Stimulated activated CD4-positive, alpha-beta T cell treated with anti-CD3 and anti-CD28 coated beads, Interleukin-2, amount 100 ng/mL, for 24 hours (primary cell): ENCODE data around the gene SLC2A13.
"Not testable (repeated sequence)": the region's sequence is repeated elsewhere in the genome, so short reads cannot be mapped to it uniquely, and the experiment has no call there.

Source experiments
- DNase-seq, 2 donors: peaks; one replicate each; pipeline ENCODE4 v3.0.0-alpha.2; 2020

Gene SLC2A13

DNA sequence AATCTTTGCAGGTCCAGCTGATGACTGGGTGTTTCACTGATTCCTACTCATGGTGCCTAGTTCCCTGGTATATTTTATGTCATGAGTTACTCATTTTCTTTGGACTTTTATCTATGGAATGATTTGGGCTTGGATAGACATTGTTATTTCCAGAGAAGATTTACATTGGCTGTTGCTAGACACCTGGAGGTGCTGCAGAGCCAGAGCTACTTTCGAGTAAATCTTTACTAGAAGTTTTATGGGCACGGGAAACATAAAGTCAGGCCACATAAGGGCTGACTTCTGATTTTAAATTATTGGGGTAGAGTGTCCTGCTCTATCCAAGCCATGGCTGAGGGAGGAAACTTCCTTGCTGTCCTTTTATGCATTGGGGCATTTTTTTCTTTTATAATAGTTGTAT lies 310.4 kb downstream of the SLC2A13 start:
- DNase-seq, result no peak

DNA sequence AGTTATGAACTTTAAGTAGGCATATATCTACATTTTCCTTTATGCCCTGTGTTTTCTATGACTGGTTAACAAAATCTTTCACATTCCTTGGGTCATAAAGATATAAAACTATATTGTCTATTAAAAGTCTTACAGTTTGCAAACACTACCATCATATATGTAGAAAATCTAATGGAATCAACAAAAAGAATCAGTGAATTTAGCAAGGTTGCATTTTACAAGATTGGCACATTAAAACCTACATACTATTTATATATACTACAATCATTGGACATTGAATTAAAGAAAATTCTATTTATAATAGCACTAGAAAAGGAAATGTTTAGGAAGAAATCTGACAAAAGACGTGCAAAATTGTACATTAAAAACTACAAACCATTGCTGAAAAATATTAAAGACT lies 312.9 kb downstream of the SLC2A13 start:
- DNase-seq, result no peak

GRCh38 chr12:39788239-39788638 lies 317.6 kb downstream of the SLC2A13 start:
- DNase-seq, result no peak

GRCh38 chr12:39785814-39786213 lies 320.1 kb downstream of the SLC2A13 start:
- not testable (repeated sequence) for DNase-seq

- DNase-seq, result no peak
Measured at GRCh38 chr12:39782026-39782545, 323.8 kb downstream of the SLC2A13 start.

DNA sequence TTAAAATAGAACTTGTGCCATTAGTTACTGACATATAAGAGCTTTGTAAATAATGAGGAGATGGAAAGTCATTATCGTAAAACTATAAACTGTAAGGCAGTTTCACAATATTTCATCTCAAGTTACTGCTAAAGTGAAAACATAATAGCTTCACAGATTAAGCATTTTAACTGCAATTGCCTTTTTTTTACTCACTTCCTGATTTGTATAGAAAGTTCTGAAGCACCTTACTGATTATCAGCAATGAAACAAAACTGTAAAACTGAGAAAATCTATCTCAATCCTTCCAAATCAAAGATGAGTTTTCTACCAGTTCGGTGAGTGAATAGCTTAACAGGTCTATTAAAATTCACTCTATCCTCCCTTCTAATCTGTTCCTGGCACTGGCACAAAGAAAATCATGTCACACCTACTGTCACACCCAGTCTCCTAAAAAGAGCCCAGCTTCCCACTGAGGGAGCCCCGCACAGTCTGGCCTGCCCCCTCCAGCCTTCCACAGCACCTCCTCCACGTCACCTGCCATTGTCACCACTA lies 324.9 kb downstream of the SLC2A13 start:
- DNase-seq, result no peak

GRCh38 chr12:39780411-39780912 lies 325.4 kb downstream of the SLC2A13 start:
- DNase-seq, result no peak

- no peak for DNase-seq
Measured at GRCh38 chr12:39779768-39780340, 326.0 kb downstream of the SLC2A13 start.

GRCh38 chr12:39777465-39777864 lies 328.4 kb downstream of the SLC2A13 start:
- no peak for DNase-seq

GRCh38 chr12:39773266-39773665 lies 332.6 kb downstream of the SLC2A13 start:
- no peak for DNase-seq

GRCh38 chr12:39772821-39773259 lies 333.0 kb downstream of the SLC2A13 start:
- DNase-seq, result no peak

DNA sequence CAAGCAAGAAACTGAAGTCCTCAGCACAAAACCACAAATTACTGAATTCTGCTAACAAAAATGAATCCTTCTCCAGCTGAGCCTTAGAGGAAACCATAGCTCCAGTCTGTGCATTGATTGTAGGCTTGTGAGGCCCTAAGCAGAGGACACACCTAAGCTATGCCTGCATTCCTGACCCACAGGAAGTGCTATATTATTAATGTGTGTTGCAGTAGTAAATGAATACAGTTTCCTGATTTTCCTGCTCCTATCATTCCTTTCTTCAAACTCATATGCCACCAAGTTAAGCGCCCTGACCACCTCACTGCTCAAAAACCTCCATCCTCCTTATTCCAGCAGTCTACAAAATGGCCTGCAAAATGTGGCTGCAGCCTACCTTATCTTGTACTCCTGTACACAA lies 334.4 kb downstream of the SLC2A13 start:
- DNase-seq, result no peak

DNA sequence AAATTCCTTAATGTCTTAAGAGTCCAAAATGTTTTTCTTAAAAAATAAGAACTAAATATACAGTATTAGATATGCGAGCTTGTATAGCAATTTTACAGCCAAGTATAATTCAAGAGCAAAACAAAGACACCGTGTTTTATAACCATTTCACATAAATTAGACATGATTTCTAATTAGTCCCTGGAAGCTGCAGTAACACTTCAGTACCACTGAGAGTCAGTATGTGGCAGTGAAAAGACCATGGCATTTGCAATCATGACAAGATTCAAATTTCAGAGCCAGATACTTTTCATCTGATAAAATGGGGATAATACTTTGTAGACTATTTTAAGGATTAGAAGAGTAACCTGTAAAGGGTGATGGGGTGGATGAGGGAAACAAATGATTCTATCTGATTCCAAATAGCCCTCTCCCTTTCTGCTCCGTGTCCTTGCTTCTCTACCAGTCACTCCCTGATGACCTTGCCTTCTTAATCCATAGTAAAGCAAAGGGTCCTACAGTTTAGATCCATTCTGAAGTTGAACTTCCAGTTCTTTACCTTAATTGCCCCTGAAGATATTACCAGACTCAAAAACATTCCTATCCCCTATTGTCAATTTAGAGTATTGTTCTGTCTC lies 340.8 kb downstream of the SLC2A13 start:
- no peak for DNase-seq

DNA sequence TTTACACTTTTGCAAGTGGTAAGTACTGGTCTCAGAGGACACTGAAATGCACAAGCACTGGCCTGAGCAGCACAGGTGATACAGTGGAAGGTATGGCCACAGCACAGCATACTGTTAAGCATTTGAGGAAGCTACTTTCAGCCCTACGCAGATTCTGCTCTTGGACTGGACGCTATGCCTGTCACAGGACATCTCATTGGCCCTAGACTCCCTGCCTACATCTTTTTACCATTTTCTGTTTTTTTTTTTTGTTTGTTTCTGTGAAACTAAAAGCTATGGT lies 342.1 kb downstream of the SLC2A13 start:
- no peak for DNase-seq

DNA sequence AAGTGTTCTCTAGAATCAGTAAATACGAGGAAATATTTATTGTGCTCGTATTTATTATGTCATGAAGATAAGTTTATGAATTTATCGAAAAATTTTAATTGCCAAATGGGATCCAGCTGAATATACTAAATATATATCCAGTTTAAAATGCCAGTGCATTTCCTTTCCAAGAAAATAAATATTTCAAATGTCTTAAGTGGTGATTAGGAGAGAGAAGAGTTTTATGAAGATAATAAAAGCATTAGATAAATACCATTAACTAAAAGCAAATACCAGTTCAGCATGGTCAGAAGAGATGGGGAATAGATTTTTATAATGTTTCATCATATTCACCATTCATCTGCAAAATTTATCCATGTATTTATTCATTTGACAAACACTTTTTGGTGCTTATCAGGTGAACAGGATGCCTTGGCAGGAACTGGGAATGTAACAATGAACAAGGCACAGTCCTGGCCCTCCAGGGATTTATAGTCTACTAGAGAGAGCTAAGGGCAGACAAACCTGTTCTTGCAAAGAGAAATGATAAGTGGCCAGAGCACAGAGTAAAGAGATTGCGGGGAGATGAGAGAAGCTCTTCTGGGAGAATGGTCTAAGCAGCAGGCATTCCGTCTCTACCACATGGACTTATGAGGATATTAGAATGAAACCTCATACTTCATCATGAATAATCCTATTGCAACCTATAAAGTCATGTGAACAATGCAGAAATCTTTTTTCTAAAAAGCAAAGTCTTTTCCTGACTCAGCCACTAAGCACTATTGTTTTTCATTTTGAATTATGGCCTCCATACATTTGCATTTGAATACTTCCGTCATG lies 342.6 kb downstream of the SLC2A13 start:
- DNase-seq, result no peak

DNA sequence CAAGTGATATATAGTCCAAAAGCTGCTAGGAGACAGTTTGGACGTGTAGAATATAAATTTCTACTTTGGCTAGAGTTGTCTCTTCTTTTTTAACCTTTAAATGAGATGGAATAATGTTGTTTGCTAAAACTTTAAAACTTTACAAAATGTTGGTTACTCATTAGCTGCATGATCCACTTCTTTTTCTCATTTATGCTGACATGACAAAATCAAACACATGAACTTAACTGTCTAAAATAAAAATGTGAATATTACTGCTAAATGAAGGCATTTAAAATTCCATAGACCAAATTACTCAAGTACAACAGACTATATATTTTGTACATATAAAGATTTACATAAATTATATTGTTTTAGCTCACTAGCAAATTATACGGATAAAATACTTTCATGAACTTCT lies 350.4 kb downstream of the SLC2A13 start:
- DNase-seq, result no peak

DNA sequence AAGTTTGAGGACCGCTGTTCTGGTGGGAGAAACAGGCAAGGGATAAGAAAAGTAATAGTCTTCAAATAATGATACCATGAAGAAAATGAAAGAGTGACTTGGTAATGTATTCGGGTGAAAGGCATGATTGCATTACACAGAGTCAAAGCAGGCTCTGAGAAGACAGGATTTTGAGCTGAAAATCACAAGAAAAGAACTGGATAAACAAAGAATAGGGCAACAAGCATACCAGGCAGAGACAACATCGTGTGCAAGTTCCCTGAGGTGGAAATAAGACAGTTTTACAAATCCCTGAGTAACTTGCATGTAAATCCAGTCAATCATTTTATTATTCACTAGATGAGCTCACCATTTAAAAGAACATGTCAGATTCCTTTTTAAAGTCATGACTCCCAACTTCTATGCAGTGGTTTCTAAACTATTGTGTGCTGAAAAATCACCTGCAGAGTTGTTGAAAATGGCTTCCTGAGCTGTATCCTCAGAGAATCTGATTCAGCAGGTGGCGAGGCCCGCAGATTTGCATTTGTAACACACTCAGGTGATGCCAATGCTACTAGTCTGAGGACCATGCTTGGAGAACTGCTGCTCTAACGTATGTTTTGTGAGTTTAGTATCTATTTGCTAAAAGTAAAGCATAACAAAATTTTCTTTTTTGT lies 353.3 kb downstream of the SLC2A13 start:
- DNase-seq, result no peak

- not testable (repeated sequence) for DNase-seq
Measured at GRCh38 chr12:39746151-39746550, 359.7 kb downstream of the SLC2A13 start.

DNA sequence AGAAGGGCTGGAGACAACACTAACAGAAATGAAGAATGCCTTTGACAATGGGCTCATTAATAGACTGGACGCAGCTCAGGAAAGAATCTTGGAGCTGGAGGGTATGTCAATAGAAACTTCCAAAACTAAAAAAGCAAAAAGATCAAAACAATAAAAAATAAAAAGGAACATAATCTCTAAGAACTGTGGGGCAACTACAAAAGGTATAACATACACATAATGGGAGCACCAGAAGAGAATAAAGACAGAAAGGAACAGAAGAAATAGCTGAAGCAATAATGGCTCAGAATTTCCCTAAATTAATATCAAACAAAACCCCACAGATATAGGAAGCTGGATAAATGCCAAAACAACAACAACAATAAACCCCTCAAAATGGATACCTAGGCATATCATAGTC lies 362.2 kb downstream of the SLC2A13 start:
- no peak for DNase-seq

DNA sequence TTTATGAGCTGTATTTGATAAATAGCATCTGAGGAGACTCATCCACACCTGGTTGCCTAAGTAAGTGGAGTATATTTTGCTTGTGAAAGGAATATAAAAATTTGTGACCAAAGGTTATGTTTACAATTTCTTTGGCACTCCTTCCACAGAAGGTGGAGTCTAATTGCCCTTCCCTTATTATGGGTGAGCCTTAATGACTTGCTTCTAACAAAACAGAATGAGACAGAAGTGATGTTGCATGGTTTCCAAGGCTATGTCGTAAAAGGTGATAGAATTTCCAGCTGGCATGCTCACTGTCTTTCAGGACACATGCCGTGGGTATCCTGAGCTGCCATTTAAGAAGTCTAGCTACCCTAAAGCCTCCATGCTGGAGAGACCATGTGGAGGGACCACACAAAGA lies 369.5 kb downstream of the SLC2A13 start:
- no peak for DNase-seq

- DNase-seq, result no peak
Measured at GRCh38 chr12:39723831-39724230, 382.1 kb downstream of the SLC2A13 start.

GRCh38 chr12:39722504-39722903 lies 383.4 kb downstream of the SLC2A13 start:
- DNase-seq, result no peak

- no peak for DNase-seq
Measured at GRCh38 chr12:39713552-39713951, 392.3 kb downstream of the SLC2A13 start.
